Neural cell (in vitro differentiated cells): ENCODE measurements around the gene COBLL1.

Experiments used
- CTCF ChIP-seq: fragments of 450-650 bp; IDR thresholded peaks from 2 replicates; pipeline ENCODE4 v1.5.1; 2014; ENCODE audit warnings: antibody characterized with exemption, mild to moderate bottlenecking, moderate library complexity; ENCODE audit not compliant: poor library complexity, severe bottlenecking
- EZH2 ChIP-seq: fragments of 200-600, 300-800 bp; shearing (Covaris generic), sonication (generic); IDR thresholded peaks from 2 replicates; pipeline ENCODE4 v1.6.1; 2014; ENCODE audit warnings: antibody characterized with exemption, low read length, borderline replicate concordance, mild to moderate bottlenecking; ENCODE audit not compliant: insufficient read depth, poor library complexity, severe bottlenecking
- POLR2AphosphoS5 ChIP-seq: IDR thresholded peaks from 2 replicates; pipeline ENCODE4 v1.6.1; 2012
- RAD21 ChIP-seq: fragments of 450-650 bp; conservative IDR thresholded peaks from 2 replicates; pipeline ENCODE4 v1.6.1; 2014; ENCODE audit warnings: antibody characterized with exemption, mild to moderate bottlenecking, moderate library complexity
- REST ChIP-seq: IDR thresholded peaks from 2 replicates; pipeline ENCODE4 v1.6.1; 2012; ENCODE audit warnings: borderline replicate concordance
- SMC3 ChIP-seq: fragments of 450-650 bp; conservative IDR thresholded peaks from 2 replicates; pipeline ENCODE4 v1.6.1; 2014; ENCODE audit warnings: antibody characterized with exemption, mild to moderate bottlenecking, moderate library complexity; ENCODE audit not compliant: poor library complexity
- TAF1 ChIP-seq: IDR thresholded peaks from 2 replicates; pipeline ENCODE4 v1.6.1; 2012; ENCODE audit warnings: low read depth

DNA sequence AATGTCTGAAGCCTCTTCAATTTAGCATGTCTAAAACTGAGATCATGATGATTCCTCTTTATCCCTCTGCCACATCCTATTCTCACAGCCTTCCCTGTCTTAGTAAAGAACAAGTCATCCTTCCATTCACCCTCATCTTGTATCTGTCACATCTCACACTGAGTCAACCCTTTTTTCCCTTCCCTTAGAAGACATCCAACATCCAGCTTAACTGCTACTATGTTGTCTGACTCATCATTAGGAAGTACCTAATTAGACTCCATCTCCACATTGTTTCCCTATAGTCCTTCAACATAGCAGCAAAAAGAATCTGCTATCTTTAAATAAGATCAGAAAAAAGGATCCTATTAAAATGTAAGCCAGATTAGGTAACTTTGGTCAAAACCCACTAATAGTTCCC lies 135.1 kb downstream of the COBLL1 start:
- no peak for TF ChIP-seq CTCF
- TF ChIP-seq REST: no peak
- no peak for TF ChIP-seq POLR2AphosphoS5
- TF ChIP-seq TAF1: no peak
- no peak for TF ChIP-seq RAD21
- TF ChIP-seq EZH2: no peak
- TF ChIP-seq SMC3: no peak
